Muscle of leg (tissue), 11 donors: ENCODE data around the gene HNRNPM. TPM values are rescaled to one million over a fixed set of nuclear protein-coding genes. Genes with fewer than 3 reads are reported as not detected.
A peak's percentile ranks its signal among the peaks of the same experiment; 100 is the strongest.
"Not testable (repeated sequence)": the region's sequence is repeated elsewhere in the genome, so short reads cannot be mapped to it uniquely, and the experiment has no call there.

Source experiments
- DNase-seq: peaks from one replicate; pipeline ENCODE4 v3.0.0; 2013
- H3K27ac ChIP-seq: one replicate; pipeline ENCODE4 v1.5.1; 2013; ENCODE audit warnings: mild to moderate bottlenecking, low read length, control low read depth
- H3K27me3 ChIP-seq: one replicate; pipeline ENCODE4 v1.6.1; 2013; ENCODE audit warnings: low read length; ENCODE audit not compliant: control insufficient read depth, insufficient read depth
- H3K36me3 ChIP-seq: one replicate; pipeline ENCODE4 v1.6.1; 2013; ENCODE audit warnings: low read length; ENCODE audit not compliant: control insufficient read depth, insufficient read depth
- H3K4me1 ChIP-seq: one replicate; pipeline ENCODE4 v1.6.1; 2013; ENCODE audit warnings: low read length; ENCODE audit not compliant: control insufficient read depth, insufficient read depth
- H3K4me3 ChIP-seq: one replicate; pipeline ENCODE4 v1.5.1; 2013; ENCODE audit warnings: low read length, control low read depth
- H3K9me3 ChIP-seq: replicated peaks from 2 replicates; pipeline ENCODE4 v1.6.1; 2013; ENCODE audit warnings: low read depth, low read length; ENCODE audit not compliant: control insufficient read depth
- WGBS: methylation state at CpG from one replicate; pipeline ENCODE4 v1.1.5; 2013; ENCODE audit warnings: missing lambda C conversion rate; ENCODE audit not compliant: insufficient coverage; 5-methylcytosine and 5-hydroxymethylcytosine counted together
- polyA plus RNA-seq, 8 donors: library from polyadenylated mRNA; unstranded; fragments of 120-200 nt; gene quantifications; one replicate each; pipeline versions ENCODE4 v1.2.1 to v1.2.3, GENCODE V29; 2013; ENCODE audit warnings: inconsistent platforms in 1 of 8, low replicate concordance in 1 of 8; ENCODE audit not compliant: insufficient read length in 8 of 8, insufficient read depth in 1 of 8
- total RNA-seq: library from RNA; stranded (reverse); fragments of 120-200 nt; gene quantifications from one replicate; pipeline ENCODE4 v1.2.4, GENCODE V29; 2013

Gene HNRNPM
- total and polyA plus RNA-seq, 9 donors, result 43.2 to 262 (median 217) TPM

DNA sequence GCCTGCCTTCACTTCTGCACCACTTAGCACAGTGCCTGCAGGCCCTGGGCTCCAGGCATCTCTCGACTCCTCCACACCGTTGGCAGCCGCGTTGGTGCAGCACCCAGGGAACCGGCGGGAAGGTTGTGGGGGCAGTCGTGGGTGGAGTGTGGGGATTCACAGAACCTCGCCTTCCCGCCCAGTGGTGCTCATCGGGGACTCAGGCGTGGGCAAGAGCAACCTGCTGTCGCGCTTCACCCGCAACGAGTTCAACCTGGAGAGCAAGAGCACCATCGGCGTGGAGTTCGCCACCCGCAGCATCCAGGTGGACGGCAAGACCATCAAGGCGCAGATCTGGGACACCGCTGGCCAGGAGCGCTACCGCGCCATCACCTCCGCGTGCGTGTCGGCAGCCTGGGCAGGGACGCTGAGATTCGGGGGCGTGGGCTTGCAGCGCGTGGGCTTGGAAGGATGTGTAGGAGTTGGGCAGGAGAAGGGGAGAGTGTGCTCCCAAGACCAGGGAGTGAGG is 45.0 kb upstream of the HNRNPM start:
- Histone ChIP-seq H3K4me3 (no peak overlapping the region), H3K27me3 (no peaks in the 10 kb centered on the region), H3K9me3 (no peaks in the 10 kb centered on the region), H3K36me3 (peaks cover 57% of the 10 kb centered on the region), H3K4me1 (peaks cover 17% of the 10 kb centered on the region), H3K27ac (no peak overlapping the region)
- DNase-seq, result no peak
- 93% methylated on average over 34 of the region's 34 CpGs for WGBS

DNA sequence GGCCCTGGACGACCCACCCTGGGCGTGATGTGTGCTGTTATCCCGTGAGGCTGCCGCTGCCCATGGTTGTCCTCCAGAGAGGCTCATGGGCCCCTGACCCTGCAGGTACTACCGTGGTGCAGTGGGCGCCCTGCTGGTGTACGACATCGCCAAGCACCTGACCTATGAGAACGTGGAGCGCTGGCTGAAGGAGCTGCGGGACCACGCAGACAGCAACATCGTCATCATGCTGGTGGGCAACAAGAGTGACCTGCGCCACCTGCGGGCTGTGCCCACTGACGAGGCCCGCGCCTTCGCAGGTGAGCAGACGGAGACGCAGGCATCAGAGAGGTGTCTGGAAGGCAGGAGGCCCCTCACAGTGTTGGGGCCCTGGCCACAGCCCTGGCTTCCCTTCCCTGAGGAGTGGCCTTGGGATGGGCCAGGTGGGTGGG is 42.8 kb upstream of the HNRNPM start:
- H3K27ac ChIP-seq, result no peak overlapping the region
- H3K4me3 ChIP-seq, result no peak overlapping the region
- no peaks in the 10 kb centered on the region for H3K27me3 ChIP-seq
- H3K4me1 ChIP-seq, result peaks cover 11% of the 10 kb centered on the region
- no peak for DNase-seq
- no peaks in the 10 kb centered on the region for H3K9me3 ChIP-seq
- H3K36me3 ChIP-seq, result peaks cover 55% of the 10 kb centered on the region
- WGBS, result 94% methylated on average over 21 of the region's 21 CpGs

GRCh38 chr19:8403098-8403819 is 41.5 kb upstream of the HNRNPM start:
- Histone ChIP-seq H3K27ac (no peak overlapping the region), H3K4me3 (no peak overlapping the region), H3K4me1 (peaks cover 3% of the 10 kb centered on the region), H3K9me3 (no peaks in the 10 kb centered on the region), H3K27me3 (no peaks in the 10 kb centered on the region), H3K36me3 (peaks cover 52% of the 10 kb centered on the region)
- no peak for DNase-seq
- WGBS, result 86% methylated on average over 44 of the region's 44 CpGs

GRCh38 chr19:8403820-8404109 is 41.0 kb upstream of the HNRNPM start:
- 87% methylated on average over 20 of the region's 24 CpGs for WGBS
- peaks cover 48% of the 10 kb centered on the region for H3K36me3 ChIP-seq

DNA sequence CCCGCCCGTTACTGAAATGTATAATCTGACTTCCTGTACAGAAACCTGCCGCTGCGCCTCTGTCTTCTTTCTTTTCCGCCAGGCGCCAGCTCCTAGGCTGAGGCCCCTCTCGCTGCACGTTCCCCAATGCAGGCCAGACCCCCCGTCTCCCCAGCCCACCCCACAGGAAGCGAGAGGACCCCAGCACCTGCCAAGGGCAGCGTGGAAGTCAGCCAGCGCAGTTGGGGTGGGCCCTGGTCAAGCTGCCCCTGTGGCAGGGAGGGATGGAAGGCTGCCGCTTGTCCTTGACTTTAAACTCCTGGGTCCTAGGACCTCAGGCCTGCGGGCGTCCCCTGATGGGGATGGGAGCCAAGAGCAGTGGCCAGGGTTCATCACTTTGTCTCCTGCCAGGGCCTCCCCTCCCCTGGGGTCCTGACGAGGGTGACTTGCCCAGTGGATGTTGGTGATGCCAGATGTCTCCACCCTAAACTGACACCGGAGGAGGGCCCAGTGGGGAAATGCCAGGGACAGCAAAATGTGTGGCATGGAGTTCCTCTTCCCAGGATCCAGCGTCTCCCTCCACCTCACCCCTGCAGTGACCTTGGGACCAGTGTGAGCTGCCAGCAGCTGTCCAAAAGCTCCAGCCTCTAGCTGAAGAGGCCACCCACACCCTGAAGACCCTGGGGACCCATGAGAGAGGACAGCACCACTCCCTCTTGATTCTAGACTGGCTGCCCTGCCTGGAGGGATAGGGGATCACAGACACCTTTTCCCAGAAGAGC is 40.2 kb upstream of the HNRNPM start:
- Histone ChIP-seq H3K27me3 (no peaks in the 10 kb centered on the region), H3K4me3 (no peak overlapping the region), H3K9me3 (no peaks in the 10 kb centered on the region), H3K4me1 (no peaks in the 10 kb centered on the region), H3K36me3 (peaks cover 43% of the 10 kb centered on the region), H3K27ac (no peak overlapping the region)
- DNase-seq, result no peak
- 87% methylated on average over 9 of the region's 18 CpGs for WGBS

More at GRCh38 chr19:8403820-8404109, 41.0 kb upstream of the HNRNPM start:
- Histone ChIP-seq H3K4me1 (no peaks in the 10 kb centered on the region), H3K4me3 (no peak overlapping the region), H3K27me3 (no peaks in the 10 kb centered on the region), H3K27ac (no peak overlapping the region), H3K9me3 (no peaks in the 10 kb centered on the region)
- no peak for DNase-seq

GRCh38 chr19:8410718-8411117 is 34.1 kb upstream of the HNRNPM start:
- not testable (repeated sequence) for H3K4me1 ChIP-seq, H3K4me3 ChIP-seq, H3K36me3 ChIP-seq, H3K27ac ChIP-seq, DNase-seq, H3K27me3 ChIP-seq, H3K9me3 ChIP-seq
- WGBS, result 80% methylated on average over 6 of the region's 13 CpGs

DNA sequence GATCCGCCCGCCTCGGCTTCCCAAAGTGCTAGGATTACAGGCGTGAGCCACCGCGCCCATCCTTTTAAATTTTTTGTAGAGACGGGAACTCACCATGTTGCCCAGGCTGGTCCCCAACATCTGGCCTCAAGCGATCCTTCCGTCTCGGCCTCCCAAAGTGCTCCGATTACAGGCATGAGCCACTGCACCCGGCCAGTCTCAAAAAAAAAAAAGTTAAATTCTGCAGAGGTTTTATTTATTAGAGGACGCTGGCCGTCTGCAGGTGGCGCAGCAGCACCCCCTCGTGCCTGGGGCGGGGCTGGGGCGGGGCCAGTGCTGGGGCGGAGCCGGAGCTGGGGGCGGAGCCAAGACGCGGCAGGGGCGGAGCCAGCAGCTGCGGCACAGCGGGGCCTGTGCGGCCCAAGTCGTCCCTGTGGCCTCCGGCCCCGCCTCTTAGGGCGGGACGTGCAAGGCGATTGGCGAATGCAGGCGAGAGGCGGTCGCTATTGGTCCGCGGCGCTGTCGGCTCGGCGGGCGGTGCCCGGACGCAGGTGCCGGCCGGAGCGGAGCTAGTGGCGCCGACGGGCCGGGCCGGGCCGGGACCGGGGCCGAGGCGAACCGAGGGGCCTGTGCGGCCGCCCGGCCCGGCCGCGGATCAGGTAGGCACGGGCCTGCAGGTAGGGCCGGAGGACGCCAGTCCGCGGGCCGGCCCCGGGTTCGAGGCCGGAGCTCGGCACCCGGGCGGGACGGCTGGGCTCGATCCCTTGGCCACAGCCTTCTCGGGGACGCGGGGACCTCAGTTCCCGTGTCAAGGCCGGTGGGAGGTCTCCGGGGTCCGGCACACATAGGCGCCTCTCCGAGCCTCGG is 31.8 kb upstream of the HNRNPM start, which contains the start of gene MARCHF2:
MARCHF2 (plus strand) TSS at position 523 of the 846 bp plus-strand sequence. CDS start 8,536 bp downstream, outside the sequence.
- H3K4me1 ChIP-seq, result peaks cover 16% of the 10 kb centered on the region
- WGBS, result under 1% methylated on average over 82 of the region's 89 CpGs
- no peaks in the 10 kb centered on the region for H3K36me3 ChIP-seq
- H3K27ac ChIP-seq, result no peak within 1 kb of the TSS
- DNase-seq, result peak; percentile 99
- peak within 1 kb of the TSS; percentile 63 for H3K4me3 ChIP-seq
- no peaks in the 10 kb centered on the region for H3K27me3 ChIP-seq
- no peaks in the 10 kb centered on the region for H3K9me3 ChIP-seq

DNA sequence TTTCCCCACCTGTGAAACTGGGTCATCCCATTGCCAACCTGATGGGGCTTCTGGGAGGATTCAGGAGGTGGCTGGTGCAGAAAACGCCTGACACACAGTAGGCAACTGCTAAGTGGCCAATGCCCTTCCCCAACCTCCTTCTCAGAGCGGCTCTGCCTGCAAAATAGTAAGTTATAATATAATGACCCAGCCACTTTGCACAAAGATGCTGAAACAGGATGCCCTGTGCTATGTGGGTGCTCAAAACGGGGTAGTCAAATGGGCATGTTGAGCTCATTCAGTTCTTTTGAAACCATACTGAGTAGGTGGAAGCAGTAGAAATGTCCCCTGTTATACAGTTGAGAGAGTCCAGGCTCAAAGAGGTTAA is 31.2 kb upstream of the HNRNPM start:
- Histone ChIP-seq H3K4me3 (peak overlapping the region; percentile 63), H3K27ac (no peak overlapping the region), H3K4me1 (peaks cover 17% of the 10 kb centered on the region), H3K27me3 (no peaks in the 10 kb centered on the region), H3K36me3 (no peaks in the 10 kb centered on the region), H3K9me3 (no peaks in the 10 kb centered on the region)
- DNase-seq, result no peak
- no CpG with 5 or more reads among the region's 3 CpGs for WGBS

DNA sequence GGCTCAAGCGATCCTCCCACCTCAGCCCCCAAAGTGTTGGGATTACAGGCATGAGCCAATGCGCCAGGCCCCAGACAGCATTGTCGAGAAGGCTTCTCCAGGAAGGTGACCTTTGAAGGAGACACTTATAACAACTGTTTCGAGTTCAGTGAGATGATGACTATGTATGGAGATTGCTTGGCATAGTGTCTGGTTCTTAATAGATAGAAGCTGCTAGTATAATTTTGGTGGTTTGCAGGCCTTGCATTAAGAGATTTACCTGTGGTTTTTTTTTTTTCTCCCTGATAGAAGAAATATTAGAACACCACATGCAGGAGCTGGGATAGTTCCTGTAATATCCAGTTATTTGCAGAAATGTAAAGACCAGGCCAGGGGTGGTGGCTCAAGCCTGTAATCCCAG is 28.0 kb upstream of the HNRNPM start:
- WGBS, result no CpG with 5 or more reads among the region's 4 CpGs
- no peak for DNase-seq
- Histone ChIP-seq H3K27me3 (no peaks in the 10 kb centered on the region), H3K4me1 (peaks cover 17% of the 10 kb centered on the region), H3K27ac (no peak overlapping the region), H3K36me3 (peaks cover 2% of the 10 kb centered on the region), H3K4me3 (no peak overlapping the region), H3K9me3 (no peaks in the 10 kb centered on the region)
